ENCODE results near the gene AP1S1.

GRCh38 chr7:101119876-101120275, 34.4 kb upstream of the AP1S1 start:
- TF ChIP-seq CTCF (IDR thresholded peaks at IDR 0.05) (no peak), ZFX (IDR thresholded peaks at IDR 0.05; ENCODE audit: borderline replicate concordance) (no peak)

Data from 22Rv1 (cell line).